Neural crest cell (in vitro differentiated cells): ENCODE measurements around the gene SPAG5. TPM values are rescaled to one million over a fixed set of nuclear protein-coding genes. Genes with fewer than 3 reads are reported as not detected.

Experiments
- DNase-seq: peaks from one replicate; pipeline ENCODE4 v3.0.0; 2021; ENCODE audit warnings: low read depth, mixed read lengths, low spot score
- H3K27ac Mint-ChIP-seq: one replicate; pipeline ENCODE4 v1.8.0; 2021; ENCODE audit warnings: mild to moderate bottlenecking, mixed read lengths; ENCODE audit not compliant: unreplicated experiment
- H3K27me3 Mint-ChIP-seq: 2 replicates; pipeline ENCODE4 v1.8.0; 2021; ENCODE audit warnings: low read depth, mild to moderate bottlenecking, mixed read lengths
- H3K36me3 Mint-ChIP-seq: 2 replicates; pipeline ENCODE4 v1.8.0; 2021; ENCODE audit warnings: low read depth, mild to moderate bottlenecking, mixed read lengths
- H3K4me1 Mint-ChIP-seq: 2 replicates; pipeline ENCODE4 v1.8.0; 2021; ENCODE audit warnings: mixed read lengths
- H3K4me3 Mint-ChIP-seq: one replicate; pipeline ENCODE4 v1.8.0; 2021; ENCODE audit warnings: mild to moderate bottlenecking, mixed read lengths
- H3K9me3 Mint-ChIP-seq: 2 replicates; pipeline ENCODE4 v1.8.0; 2021; ENCODE audit warnings: mixed read lengths
- total RNA-seq: library from RNA; stranded (reverse); gene quantifications from 2 replicates; pipeline ENCODE4 v1.2.1, GENCODE V29; 2021
- TF ChIP-seq, protein P1 (sequence below): fragments of 200-600 bp; sonication (generic); conservative IDR thresholded peaks from 2 replicates; pipeline ENCODE4 v1.5.0; 2021; ENCODE audit warnings: antibody characterized with exemption, mild to moderate bottlenecking

The SPAG5 gene
- total RNA-seq, 1 donor from 2014 or later: 151 TPM

DNA sequence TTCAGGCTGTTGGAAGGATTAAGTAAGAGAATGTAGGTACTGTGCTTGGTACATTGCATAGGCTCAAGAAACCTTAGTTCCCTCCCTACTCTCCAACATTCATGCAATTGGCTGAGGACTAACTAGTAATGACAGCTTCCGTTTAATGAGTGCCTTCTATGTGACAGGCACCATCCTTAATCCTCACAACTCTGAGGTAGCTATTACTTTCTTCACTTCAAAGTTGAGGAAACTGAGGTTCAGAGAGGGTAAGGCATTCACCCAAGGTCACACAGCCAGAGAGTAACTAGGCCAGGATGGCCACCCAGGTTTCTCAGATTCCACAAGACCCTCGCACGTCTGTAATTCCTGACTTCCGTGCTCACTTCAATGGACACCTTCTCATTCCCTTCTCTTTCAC lies 68.6 kb downstream of the SPAG5 start:
- Mint-ChIP-seq H3K27ac (no peak overlapping the region), H3K27me3 (no peaks in the 10 kb centered on the region), H3K9me3 (no peaks in the 10 kb centered on the region), H3K4me1 (no peaks in the 10 kb centered on the region), H3K4me3 (no peak overlapping the region), H3K36me3 (no peaks in the 10 kb centered on the region)
- TF ChIP-seq, protein P1, sequence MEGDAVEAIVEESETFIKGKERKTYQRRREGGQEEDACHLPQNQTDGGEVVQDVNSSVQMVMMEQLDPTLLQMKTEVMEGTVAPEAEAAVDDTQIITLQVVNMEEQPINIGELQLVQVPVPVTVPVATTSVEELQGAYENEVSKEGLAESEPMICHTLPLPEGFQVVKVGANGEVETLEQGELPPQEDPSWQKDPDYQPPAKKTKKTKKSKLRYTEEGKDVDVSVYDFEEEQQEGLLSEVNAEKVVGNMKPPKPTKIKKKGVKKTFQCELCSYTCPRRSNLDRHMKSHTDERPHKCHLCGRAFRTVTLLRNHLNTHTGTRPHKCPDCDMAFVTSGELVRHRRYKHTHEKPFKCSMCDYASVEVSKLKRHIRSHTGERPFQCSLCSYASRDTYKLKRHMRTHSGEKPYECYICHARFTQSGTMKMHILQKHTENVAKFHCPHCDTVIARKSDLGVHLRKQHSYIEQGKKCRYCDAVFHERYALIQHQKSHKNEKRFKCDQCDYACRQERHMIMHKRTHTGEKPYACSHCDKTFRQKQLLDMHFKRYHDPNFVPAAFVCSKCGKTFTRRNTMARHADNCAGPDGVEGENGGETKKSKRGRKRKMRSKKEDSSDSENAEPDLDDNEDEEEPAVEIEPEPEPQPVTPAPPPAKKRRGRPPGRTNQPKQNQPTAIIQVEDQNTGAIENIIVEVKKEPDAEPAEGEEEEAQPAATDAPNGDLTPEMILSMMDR: no peak
- DNase-seq: no peak

DNA sequence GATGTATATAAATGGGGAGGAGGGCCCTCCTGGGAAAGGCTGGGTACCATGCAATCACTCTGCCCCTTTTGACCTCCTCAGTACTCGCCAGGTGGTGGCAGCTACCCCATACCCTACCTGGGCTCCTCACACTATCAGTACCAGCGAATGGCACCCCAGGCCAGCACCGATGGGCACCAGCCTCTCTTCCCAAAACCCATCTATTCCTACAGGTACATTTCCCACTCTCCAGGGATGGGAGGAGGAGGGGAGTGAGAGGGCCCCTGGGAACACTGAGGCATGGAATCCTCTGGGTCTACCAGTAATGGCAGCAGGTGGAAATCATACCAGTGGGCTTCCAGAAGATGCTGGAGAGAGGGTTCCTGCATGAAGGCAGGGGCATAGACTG lies 69.8 kb downstream of the SPAG5 start:
- TF ChIP-seq, protein P1: no peak
- no peaks in the 10 kb centered on the region for H3K4me1 Mint-ChIP-seq

DNA sequence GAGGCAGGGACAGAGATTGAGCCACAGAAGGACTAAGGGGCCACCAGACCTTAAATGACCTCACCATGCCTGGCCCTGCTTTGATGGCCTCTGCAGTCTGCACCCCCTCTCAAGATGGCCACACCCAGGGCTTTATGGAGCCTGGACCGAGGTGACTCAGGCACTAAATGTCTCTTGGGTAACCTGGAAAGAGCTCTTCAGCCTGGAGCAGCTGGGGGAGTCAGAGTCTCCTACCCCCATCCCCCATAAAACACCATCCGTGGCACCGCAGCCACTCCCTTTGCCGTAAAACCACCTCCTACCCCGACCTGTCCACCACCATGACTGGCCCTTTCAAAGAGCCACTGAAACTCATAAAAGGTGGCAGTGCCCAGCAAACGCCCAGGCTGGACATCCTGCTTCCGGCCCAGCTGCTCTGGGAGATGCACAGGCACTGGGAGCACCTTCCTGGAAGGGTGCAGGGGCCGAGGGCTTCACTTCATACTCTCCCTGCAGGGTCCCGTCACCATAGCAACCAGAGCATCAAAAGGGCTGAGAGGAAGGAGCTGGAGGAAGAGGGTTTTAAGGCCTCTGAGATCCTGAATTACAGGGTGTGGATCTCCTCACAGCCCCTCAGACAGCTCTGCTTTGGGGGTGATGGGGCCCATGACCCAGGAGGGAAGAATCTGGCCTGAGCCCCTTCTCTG lies 70.4 kb downstream of the SPAG5 start:
- Mint-ChIP-seq H3K36me3 (no peaks in the 10 kb centered on the region), H3K4me1 (no peaks in the 10 kb centered on the region), H3K9me3 (no peaks in the 10 kb centered on the region), H3K4me3 (no peak overlapping the region), H3K27me3 (no peaks in the 10 kb centered on the region), H3K27ac (no peak overlapping the region)
- TF ChIP-seq, protein P1: no peak
- no peak for DNase-seq

More for the DNA sequence above, 69.8 kb downstream of the SPAG5 start:
- Mint-ChIP-seq H3K9me3 (no peaks in the 10 kb centered on the region), H3K4me3 (no peak overlapping the region), H3K27me3 (no peaks in the 10 kb centered on the region), H3K27ac (no peak overlapping the region), H3K36me3 (no peaks in the 10 kb centered on the region)
- no peak for DNase-seq

DNA sequence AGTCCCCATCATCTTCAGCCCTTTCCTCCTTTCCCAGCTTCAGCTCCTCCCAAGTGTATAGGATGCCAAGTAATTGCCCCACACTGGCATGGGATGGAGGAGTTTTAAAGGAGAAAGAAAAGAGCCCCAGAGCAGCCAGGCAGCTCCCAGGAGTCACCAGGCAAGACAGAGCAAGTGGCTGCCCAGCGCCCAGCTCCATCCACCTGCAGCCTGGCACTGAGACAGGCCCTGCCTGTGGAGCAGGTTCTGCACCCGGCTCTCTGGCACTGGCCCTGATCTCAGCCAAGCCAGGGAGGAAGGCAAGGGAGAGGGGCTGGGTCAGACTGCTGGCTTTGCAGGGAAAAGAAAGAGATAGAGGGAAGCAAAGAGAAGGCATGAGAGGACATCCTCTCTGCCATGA lies 71.0 kb downstream of the SPAG5 start:
- no peaks in the 10 kb centered on the region for H3K36me3 Mint-ChIP-seq
- no peak overlapping the region for H3K4me3 Mint-ChIP-seq
- H3K27ac Mint-ChIP-seq: no peak overlapping the region
- H3K9me3 Mint-ChIP-seq: no peaks in the 10 kb centered on the region
- H3K27me3 Mint-ChIP-seq: no peaks in the 10 kb centered on the region
- DNase-seq: no peak
- no peaks in the 10 kb centered on the region for H3K4me1 Mint-ChIP-seq
- TF ChIP-seq, protein P1: no peak

Other genes with a start within 250 kb of the SPAG5 start
- 75.5 and 78.2 TPM in 2 replicates for gene POLDIP2, start 241.5 kb downstream of the SPAG5 start, total RNA-seq
- gene SEBOX, start 233.8 kb downstream of the SPAG5 start, total RNA-seq: not detected in 2 replicates
- 0.40 and 0.68 TPM in 2 replicates for gene VTN, start 228.7 kb downstream of the SPAG5 start, total RNA-seq
- gene SARM1, start 227.3 kb downstream of the SPAG5 start, total RNA-seq: 47.5 and 52.5 TPM in 2 replicates
- gene SLC46A1, start 192.8 kb downstream of the SPAG5 start, total RNA-seq: 16.8 and 17.5 TPM in 2 replicates
- gene SLC13A2, start 125.4 kb downstream of the SPAG5 start, total RNA-seq: not detected in 2 replicates
- not detected in 2 replicates for gene FOXN1, start 92.7 kb downstream of the SPAG5 start, total RNA-seq
- 59.1 and 63.5 TPM in 2 replicates for gene UNC119, start 46.4 kb downstream of the SPAG5 start, total RNA-seq
- gene PIGS, start 27.5 kb downstream of the SPAG5 start, total RNA-seq: 63.5 and 71.1 TPM in 2 replicates
- 16.1 and 22.2 TPM in 2 replicates for gene ALDOC, start 22.1 kb downstream of the SPAG5 start, total RNA-seq
- 31.0 and 34.2 TPM in 2 replicates for gene RSKR, start 15.2 kb upstream of the SPAG5 start, total RNA-seq
- gene BLTP2, start 46.1 kb upstream of the SPAG5 start, total RNA-seq: 175 and 191 TPM in 2 replicates
- gene SDF2, start 62.9 kb upstream of the SPAG5 start, total RNA-seq: 47.4 and 48.2 TPM in 2 replicates
- gene SUPT6H, start 63.2 kb upstream of the SPAG5 start, total RNA-seq: 70.0 and 72.2 TPM in 2 replicates
- 11.7 and 12.5 TPM in 2 replicates for gene PROCA1, start 112.9 kb upstream of the SPAG5 start, total RNA-seq
- gene RAB34, start 118.8 kb upstream of the SPAG5 start, total RNA-seq: 83.5 and 87.4 TPM in 2 replicates
- 1,750 and 1,862 TPM in 2 replicates for gene RPL23A, start 121.0 kb upstream of the SPAG5 start, total RNA-seq
- 6.1 and 6.3 TPM in 2 replicates for gene TLCD1, start 127.2 kb upstream of the SPAG5 start, total RNA-seq
- 6.2 and 6.3 TPM in 2 replicates for gene NEK8, start 129.8 kb upstream of the SPAG5 start, total RNA-seq
- 163 and 172 TPM in 2 replicates for gene TRAF4, start 145.0 kb upstream of the SPAG5 start, total RNA-seq
- 29.6 and 33.0 TPM in 2 replicates for gene FAM222B, start 243.8 kb upstream of the SPAG5 start, total RNA-seq